GM18861 (cell line): ENCODE measurements around the gene KRTAP16-1.
"Not testable (repeated sequence)": the region's sequence is repeated elsewhere in the genome, so short reads cannot be mapped to it uniquely, and the experiment has no call there.

Experiments used
- ATAC-seq: cut with Tn5 transposase; IDR thresholded peaks from one replicate; pipeline ENCODE4 v1.9.1; 2021; ENCODE audit not compliant: unreplicated experiment

The KRTAP16-1 gene, protein sequence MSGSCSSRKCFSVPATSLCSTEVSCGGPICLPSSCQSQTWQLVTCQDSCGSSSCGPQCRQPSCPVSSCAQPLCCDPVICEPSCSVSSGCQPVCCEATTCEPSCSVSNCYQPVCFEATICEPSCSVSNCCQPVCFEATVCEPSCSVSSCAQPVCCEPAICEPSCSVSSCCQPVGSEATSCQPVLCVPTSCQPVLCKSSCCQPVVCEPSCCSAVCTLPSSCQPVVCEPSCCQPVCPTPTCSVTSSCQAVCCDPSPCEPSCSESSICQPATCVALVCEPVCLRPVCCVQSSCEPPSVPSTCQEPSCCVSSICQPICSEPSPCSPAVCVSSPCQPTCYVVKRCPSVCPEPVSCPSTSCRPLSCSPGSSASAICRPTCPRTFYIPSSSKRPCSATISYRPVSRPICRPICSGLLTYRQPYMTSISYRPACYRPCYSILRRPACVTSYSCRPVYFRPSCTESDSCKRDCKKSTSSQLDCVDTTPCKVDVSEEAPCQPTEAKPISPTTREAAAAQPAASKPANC

DNA sequence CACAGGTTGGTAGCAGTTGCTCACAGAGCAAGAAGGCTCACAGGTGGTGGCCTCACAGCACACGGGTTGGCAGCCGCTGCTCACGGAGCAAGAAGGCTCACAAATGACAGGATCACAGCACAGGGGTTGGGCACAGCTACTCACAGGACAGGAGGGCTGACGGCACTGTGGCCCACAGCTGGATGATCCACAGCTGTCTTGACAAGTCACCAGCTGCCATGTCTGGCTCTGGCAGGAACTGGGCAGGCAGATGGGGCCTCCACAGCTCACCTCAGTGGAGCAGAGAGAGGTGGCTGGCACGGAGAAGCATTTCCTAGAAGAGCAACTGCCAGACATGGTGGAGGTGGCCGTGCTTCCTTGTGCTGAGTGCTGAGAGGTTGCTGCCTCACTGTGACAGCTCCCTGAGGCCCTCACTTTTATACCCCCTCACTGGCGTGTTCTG, at the start of gene KRTAP16-1:
Gene KRTAP16-1, minus strand, starts transcription at position 392 of the 442 bp plus-strand sequence. Its CDS starts 56 bp downstream, at position 336.
- peak; percentile 22 for ATAC-seq

DNA sequence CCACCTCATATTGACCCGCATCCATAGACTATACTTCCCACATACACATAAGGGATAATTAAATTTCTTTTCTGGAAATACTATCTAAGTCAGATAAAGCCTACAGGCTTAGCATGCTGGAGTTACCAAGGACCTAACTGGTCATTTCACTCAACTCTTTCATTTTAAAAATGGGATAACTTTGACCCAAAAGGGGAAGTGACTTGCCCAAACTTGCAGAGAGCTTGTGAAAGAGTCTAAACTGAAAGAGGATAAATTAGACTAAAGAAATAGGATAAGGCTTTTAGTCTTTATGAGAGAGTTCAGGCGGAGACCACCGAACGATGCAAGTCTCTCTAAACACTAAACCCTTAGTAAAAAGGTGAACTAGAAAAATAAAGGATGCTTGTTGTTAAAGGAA, 45.4 kb upstream of the KRTAP16-1 start:
- ATAC-seq = no peak

DNA sequence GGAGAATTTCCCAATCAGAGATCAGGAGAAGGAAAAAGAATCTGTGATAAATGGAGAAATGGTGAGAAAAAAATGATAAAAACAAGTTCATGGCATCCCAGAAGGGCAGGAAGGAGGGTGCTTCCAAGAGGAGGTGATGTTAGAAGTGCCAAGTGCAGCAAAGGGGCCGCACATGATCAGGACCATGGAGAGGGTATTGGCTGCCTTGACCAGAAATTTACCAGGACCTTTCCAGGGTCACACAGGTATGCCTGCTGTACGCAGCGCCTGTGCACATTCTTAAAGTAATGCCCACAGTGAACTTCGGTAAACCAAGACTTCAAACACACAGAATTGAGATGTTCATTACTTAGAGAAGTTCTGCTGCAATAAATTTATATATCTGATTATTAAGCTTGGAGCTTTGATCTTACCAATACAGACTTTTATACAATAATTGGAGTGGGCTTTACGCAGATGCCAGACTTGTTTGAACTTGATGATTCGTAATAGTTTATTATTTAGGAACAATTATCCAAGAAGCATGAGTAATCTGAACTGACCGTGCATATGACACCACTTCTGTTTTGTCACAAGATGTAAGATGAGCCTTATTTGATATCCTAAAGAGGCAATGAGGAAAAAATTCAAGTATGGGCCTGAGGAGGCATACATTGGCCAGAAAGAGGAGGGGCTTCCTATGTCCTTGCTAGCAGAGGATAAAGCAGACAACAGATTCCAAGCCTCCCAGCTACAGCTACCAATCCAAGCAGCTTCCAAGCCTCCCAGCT, 43.7 kb upstream of the KRTAP16-1 start:
- no peak for ATAC-seq

DNA sequence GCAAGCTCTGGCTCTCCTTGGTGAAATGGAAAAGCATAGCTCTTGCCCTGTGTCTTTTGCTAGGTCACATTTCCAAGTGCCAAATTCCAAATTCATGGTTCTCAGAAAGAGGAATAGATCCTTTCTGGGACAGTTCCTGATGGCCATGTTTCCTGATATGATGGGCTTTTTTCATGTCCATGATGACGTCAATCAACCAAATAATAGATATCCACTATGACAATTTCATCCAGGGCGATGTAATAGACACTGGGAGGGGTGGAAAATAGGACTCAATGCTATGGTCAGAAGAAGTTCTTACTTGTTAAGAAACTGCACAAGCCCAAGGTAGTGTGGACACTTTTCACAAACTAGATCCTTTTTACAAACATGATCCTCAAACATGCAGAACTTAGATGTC, 42.1 kb upstream of the KRTAP16-1 start:
- no peak for ATAC-seq

DNA sequence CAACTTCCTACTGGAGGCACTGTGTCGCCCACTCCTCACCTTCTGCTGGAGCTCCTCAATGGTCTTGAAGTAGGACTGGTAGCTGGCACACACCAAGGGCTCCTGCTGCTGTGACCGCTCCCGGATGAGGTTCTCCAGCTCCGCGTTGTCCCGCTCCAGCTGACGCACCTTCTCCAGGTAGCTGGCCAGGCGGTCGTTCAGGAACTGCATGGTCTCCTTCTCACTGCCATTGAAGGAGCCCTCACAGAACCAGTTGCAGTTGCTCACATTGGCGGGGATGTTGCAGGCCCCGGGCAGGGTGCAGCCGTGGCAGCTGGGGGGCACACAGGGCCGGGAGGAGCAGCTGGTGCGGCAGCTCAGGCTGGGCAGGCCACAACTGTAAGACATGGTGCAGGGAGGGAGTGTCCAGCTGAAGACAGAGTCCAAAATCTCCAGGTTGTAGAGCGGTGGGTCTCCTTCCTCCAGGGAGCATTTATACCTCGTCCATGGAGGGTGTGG, 41.3 kb upstream of the KRTAP16-1 start, which contains the start of gene KRT33A:
Gene KRT33A, minus strand, starts transcription at position 448 of the 498 bp plus-strand sequence. Its CDS starts 61 bp downstream, at position 387.
- not testable (repeated sequence) for ATAC-seq

DNA sequence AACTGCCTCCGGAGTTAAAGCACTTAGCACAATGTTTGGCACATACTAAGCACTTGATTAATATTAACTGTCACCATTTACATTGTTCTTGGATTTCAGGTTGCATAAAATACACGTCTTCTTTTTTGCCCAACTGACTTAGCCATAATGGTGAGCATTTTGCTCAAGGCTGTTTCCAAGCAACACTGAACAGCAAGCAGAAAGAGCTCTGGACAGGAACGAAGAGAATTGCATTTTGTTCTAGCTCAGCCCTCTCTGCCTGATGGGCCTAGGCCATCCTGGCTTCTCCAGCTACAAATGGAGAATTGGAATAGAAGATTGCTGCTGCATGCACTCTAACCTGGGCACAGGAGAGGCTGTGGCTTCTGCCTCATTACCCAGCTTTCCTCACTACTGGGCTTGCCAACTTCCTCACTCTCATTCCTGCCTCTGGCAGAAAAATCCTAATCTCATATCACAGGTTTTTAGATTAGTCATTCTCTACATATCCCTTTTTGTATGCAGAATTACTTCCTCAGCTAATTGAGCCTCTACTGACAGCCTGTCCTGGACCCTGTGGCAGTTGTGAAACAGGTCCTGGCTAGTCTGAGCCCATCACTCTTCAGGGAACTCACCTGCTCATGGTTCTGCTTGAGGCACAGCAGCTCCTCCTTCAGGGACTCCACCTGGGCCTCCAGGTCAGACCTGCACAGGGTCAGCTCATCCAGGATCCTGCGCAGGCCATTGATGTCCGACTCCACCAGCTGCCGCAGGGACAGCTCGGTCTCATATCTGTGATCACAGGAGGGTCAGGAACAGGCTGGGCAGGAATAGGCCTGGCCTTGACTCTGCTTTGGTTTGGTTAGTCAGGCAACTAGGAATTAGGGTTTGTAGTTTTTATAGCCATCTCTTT, 39.0 kb upstream of the KRTAP16-1 start:
- no peak for ATAC-seq

DNA sequence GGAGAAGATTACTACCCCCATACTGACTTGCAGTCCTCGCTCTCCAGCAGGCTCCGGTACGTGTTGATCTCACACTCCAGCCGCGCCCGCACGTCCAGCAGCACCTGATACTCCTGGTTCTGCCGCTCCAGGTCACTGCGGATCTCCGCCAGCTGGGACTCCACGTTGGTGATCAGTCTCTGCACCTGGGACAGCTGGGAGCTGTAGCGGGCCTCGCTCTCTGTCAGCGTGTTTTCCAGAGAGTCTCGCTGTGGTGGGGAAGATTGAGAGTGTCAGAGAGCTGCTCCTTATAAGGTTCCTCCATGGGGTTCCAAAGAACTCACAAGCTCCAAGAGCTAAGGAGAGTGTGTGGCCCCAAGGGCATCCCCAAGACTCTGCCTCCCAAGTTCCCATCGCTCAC, 37.3 kb upstream of the KRTAP16-1 start:
- not testable (repeated sequence) for ATAC-seq

DNA sequence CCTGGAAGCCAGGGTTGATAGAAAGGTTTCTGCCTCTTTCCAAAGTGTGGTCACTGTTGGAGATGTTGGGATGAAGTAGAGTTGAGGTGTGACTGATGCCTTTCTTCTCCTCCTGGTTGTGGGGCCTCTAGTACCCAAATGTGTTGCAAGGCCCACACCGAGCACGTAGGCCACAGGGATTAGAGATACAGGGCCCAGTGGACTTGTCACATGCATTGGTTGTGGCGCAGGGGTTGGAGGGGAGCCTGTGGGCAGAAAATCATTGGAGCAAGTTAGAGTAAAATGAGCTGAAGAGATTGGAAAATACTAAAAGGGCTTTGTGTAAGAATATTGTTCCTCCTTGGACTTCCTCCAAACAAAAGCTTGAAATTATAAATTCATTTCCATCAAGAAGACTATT, 36.9 kb upstream of the KRTAP16-1 start:
- no peak for ATAC-seq

DNA sequence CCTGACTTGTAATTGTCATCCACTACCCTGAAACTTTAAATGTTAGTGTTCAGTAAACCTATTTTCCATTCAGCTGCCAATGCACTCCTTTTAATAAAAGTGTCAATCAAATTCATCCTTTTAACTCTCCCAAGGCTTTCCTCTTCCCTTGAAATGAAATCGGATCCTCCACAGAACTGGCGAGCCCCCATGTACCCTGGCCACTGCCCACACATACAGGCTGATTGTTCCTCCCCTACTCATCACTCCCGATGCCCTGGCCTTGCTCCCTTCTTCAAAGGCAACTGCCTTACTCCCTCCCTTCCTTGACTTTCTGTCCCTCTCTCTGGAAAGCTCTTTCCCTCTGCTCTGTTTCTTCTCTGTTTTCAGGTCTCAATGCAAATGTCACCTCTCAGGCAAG, 33.9 kb upstream of the KRTAP16-1 start:
- no peak for ATAC-seq

DNA sequence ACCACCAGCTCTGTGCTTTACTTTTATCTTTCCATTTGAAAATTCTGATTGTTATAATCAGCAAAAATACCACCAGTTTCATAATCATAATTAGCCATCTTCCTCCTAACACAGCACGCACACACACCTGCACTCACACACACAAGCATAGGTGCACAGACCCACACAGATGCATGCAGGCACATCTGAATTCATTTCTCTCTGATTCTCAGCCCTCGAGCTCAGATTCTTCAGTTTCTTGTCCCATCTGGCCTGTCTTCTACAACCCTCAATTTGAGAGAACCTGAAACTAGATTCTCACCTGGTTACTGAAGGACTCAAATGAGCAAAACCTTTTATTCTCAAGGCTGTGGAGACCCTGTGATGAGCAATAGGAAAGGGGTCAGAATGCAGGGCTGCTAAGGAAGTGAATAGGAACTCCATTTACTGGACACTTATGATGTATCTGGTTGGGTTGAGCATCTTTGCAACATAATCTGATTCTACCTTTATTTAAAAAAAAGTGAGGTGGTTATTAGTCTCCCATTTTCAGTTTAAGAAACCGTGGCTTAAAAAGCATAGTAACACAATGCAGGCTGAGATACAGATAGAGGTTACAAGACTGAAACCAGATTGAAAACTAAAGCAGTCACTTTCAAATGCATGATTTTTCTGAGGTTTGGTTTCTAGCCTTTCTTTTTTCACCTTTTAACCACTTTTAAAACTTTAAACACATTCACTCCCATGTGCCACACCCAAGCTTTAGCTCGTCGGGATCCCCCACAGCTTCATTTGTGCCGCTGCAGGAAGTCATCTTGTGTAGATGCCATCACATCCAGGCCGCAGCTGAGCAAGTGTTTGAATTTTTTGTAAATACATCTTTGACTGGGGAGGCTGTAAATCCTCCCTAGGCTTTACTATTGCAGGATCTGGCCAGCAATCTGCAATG, 32.1 kb upstream of the KRTAP16-1 start:
- ATAC-seq = peak; percentile 20

DNA sequence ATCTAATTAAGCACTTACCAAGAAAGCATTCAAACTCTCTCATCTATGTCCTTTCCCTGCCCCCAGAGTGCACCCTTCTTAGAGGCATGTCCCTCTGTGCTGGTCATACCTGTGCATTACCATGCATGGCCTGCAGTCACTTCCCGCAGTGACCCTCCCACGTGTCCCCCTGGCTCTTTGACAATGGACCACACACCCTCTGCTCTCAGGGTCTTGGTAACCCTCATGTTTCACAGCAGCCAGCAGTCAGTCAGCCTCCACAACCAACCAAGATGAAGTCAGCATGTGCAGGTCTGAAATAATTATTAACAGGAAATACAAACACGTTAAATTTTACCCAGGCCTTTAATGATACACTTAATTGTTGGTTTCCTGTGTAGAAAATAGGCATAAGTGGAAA, 31.4 kb upstream of the KRTAP16-1 start:
- peak; percentile 31 for ATAC-seq

DNA sequence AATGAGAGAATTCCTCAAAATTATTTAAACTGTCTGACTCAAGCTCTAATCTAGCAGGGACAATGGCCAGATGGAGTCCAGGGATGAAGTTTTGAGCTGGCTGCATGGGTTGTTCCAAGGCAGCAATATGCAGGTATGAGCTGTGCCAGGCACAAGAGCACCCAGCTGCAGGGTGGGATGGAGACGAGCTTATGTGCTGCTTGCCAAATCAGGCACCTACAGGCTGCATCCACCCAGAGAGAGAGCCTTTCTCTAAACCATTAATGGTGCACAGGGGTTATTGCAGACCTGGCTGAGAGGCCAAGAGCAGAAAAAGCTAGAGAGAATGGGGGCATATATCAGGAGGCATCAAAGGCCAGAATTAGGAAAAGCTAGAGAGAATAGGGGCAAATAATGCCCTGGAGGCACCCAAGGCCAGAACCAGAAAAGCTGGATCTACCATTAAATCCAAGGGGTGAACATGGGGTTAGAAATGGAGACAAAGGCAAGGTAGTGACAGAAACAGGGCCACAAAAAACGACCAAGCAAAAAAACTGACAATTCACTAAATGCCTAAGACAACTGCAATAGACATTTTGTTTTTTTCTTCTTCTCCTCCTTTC, 30.6 kb upstream of the KRTAP16-1 start:
- ATAC-seq = no peak

DNA sequence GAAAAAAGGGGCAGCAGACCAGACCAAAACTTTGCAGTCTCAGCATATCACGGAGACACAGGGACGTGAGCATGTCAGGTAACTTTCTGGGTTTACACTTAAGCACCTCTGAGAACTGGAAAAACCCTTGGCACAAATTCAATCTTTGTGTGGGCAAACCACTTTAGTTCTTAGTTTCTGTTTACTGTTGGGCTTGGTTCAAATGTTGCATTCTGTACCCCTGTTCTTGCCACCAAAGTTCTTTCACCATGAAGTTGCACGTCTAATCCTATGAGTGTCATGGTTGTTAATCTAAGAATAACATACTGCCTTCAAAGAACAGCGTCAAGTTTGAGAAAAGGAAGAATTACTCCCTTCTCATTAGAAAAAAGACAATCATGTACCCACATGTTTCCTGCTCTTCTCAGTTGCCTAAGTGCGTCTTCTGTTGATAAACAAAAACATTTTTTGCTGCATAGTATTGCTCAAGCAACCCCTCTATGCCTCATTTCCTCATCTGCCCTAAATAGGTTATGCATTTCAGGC, 29.9 kb upstream of the KRTAP16-1 start:
- peak; percentile 37 for ATAC-seq

DNA sequence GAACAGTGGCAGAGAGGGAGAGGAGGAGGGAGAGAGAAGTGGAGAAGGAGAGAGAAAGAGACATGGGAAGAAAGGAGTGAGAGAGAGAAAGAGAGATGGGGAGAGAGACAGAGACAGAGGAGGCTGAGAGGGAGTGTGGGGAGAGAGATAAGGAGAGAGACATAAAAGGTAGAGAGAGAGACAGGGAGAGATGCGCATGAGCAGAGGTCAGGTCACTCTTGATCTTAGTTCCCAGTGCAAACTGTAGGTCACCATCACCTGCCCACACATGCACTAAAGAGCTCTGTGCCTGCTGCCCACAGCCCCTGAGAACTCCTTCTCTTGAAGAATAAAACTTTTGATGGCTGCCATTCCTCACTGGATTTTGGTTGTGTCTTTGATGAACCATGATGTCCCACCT, 26.6 kb upstream of the KRTAP16-1 start:
- ATAC-seq = no peak

DNA sequence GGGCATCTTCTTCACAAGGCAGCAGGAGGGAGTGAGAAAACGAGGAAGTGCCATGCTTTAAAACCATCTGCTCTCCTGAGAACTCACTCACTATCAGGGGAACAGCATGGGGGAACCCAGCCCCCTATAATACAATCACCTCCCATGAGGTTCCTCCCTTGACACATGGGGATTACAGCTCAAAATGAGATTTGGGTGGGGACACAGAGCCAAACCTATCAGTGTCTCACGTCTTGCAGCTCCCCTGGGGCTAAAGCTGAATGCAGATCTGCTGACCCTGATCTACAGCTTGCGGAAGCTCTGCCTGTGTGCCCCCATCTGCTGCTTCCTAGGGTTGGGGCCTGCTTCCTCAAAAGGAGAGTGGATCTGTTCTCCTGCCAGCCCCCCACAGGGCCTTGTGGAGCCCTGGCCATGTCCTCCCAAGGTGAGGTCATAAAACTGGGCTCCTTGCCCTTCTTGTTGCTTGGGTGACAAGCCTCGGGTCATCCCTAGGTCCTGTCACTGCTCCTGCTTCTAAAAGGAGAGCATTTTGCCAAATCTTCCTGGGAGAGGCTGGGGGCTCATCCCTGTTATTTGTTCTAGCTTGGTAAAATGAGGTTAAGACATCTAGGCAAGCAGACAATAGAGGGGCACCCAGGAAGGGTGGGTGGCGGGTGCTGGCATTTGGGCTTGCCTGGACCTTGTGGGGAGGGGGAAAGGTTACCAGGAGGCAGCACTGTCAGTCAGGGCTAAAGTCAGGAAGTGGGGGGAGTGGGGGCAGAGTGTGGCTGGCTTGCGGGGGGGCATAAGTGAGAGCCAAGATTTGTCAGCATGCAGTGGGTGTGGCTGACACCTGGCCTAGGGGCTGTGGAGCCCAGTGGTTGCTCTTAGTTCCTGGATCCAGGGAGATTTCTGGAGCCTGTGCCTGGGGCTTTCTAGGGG, 25.5 kb upstream of the KRTAP16-1 start:
- no peak for ATAC-seq

DNA sequence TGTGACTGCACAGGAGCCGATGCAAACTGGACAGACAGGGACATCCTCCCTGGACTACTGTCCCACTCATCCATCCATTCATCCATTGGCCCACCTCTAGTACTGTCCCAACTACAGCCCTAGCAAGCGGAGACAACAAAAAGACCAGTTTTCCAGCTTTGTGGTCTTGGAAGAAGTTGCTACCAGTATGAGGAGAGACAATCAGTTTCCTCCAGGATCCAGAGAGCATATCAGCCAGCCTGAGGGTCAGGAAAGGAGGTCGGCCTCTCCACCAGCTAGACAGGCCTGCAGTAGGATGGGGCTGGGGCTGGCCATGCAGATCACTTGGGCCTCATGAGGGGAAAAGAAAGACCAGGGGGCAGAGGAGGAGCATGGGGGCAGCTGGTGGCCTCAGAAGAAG, 24.7 kb upstream of the KRTAP16-1 start:
- no peak for ATAC-seq

DNA sequence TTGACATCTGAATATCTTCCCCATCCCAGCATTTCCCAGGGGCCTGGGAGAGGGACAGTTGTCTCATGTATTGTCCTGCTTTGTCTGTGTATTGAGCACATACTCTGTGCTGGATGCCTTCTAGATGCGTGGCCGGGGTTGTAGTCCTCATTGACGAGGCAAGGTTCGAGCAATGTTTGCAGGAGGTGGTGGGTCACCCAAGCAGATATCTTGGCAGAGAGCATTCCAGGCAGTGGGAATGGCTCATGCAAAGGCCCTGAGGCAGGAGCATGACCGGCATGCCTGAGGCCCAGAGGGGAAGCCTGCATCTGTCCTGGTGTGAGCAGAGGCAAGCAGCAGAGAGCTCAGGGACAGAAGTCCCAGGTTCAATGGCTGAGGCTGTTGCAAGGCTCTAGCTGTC, 24.0 kb upstream of the KRTAP16-1 start:
- no peak for ATAC-seq

DNA sequence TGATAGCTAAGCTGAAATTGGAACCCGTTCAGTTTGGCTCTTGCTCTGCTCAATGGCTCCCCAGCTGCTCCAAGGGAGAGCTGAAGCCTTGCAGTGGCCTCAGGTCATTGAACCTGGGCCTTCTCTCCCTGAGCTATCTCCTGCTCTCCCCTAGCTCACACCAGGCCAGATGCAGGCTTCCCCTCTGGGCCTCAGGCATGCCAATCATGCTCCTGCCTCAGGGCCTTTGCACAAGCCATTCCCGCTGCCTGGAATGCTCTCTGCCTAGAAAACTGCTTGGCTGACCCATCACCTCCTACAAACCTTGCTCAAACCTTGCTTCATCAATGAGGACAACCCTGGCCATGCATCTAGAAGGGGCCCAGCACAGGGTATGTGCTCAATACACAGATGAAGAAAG, 23.1 kb upstream of the KRTAP16-1 start:
- no peak for ATAC-seq
